Central memory CD4-positive, alpha-beta T cell (primary cell): Measurements from ENCODE around the gene FBLIM1.
"Not testable (repeated sequence)": the region's sequence is repeated elsewhere in the genome, so short reads cannot be mapped to it uniquely, and the experiment has no call there.

Experiments
- DNase-seq: peaks from one replicate; pipeline ENCODE4 v3.0.0; 2022

Gene FBLIM1

GRCh38 chr1:15825800-15826199, 67.2 kb downstream of the FBLIM1 start:
- no peak for DNase-seq

GRCh38 chr1:15826810-15827507, 68.4 kb downstream of the FBLIM1 start:
- no peak for DNase-seq

GRCh38 chr1:15827567-15827966, 69.0 kb downstream of the FBLIM1 start:
- DNase-seq = not testable (repeated sequence)

- not testable (repeated sequence) for DNase-seq
Measured at GRCh38 chr1:15828931-15829330, 70.3 kb downstream of the FBLIM1 start.

GRCh38 chr1:15830258-15830657, 71.7 kb downstream of the FBLIM1 start:
- DNase-seq = no peak

- DNase-seq = peak; percentile 60
Measured at GRCh38 chr1:15833069-15833679, 74.6 kb downstream of the FBLIM1 start.

GRCh38 chr1:15833842-15834405, 75.3 kb downstream of the FBLIM1 start:
- DNase-seq = no peak

GRCh38 chr1:15834406-15835204, 76.0 kb downstream of the FBLIM1 start:
- DNase-seq = peak; percentile 86

GRCh38 chr1:15835205-15835740, 76.7 kb downstream of the FBLIM1 start:
- no peak for DNase-seq

- DNase-seq = peak; percentile 99
Measured at GRCh38 chr1:15835741-15836510, 77.3 kb downstream of the FBLIM1 start.
